IMR-90 (cell line): ENCODE measurements around the gene RIIAD1. TPM values are rescaled to one million over a fixed set of nuclear protein-coding genes. Genes with fewer than 3 reads are reported as not detected.

Source experiments
- ATAC-seq: fragments of 200-7000 bp; cut with Tn5 transposase; 2 replicates; pipeline ENCODE4 v1.9.1; 2020; ENCODE audit warnings: low read depth, mild to moderate bottlenecking, moderate library complexity
- BruUV-seq: library from RNA; stranded (reverse); fragments of 400-500 nt; replicated peaks from 2 replicates; lab custom pipeline; 2021; lab: Mats Ljungman, UMichigan
- CTCF ChIA-PET: fragments of 300-600 bp; formaldehyde crosslinking; extraction: SDS; loops from one replicate; lab custom pipeline; 2021; ENCODE audit warnings: antibody characterized with exemption; lab: Yijun Ruan, JAX
- POLR2A ChIA-PET: fragments of 300-600 bp; sonication (Branson Sonifier 250); formaldehyde crosslinking; loops from one replicate; lab custom pipeline; 2022; ENCODE audit warnings: antibody characterized with exemption; ENCODE audit not compliant: unreplicated experiment; lab: Charles Lee
- DNase-seq: peaks from one replicate; pipeline ENCODE4 v3.0.0; 2013
- H2AFZ ChIP-seq: replicated peaks from 2 replicates; pipeline ENCODE3; 2013; ENCODE audit warnings: low read length, mild to moderate bottlenecking; ENCODE audit not compliant: poor library complexity
- H2AK5ac ChIP-seq: 2 replicates; pipeline ENCODE4 v1.6.1; 2013; ENCODE audit warnings: low read depth, low read length, inconsistent platforms
- H2AK9ac ChIP-seq: replicated peaks from 2 replicates; pipeline ENCODE3; 2013; ENCODE audit warnings: mild to moderate bottlenecking, low read depth, low read length, moderate library complexity; ENCODE audit not compliant: poor library complexity
- H2BK120ac ChIP-seq: 2 replicates; pipeline ENCODE4 v1.6.1; 2013; ENCODE audit warnings: low read depth, low read length, inconsistent platforms
- H2BK15ac ChIP-seq: 3 replicates; pipeline ENCODE4 v1.6.1; 2013; ENCODE audit warnings: low read depth, low read length, inconsistent platforms
- H2BK20ac ChIP-seq: 2 replicates; pipeline ENCODE4 v1.6.1; 2013; ENCODE audit warnings: low read depth, mild to moderate bottlenecking, inconsistent platforms, low read length, moderate library complexity
- H2BK5ac ChIP-seq: 2 replicates; pipeline ENCODE4 v1.6.1; 2013; ENCODE audit warnings: mild to moderate bottlenecking, low read depth, low read length, inconsistent platforms; ENCODE audit not compliant: poor library complexity, severe bottlenecking
- H3K14ac ChIP-seq: replicated peaks from 2 replicates; pipeline ENCODE4 v1.6.1; 2013; ENCODE audit warnings: low read depth, low read length, inconsistent platforms
- H3K18ac ChIP-seq: 2 replicates; pipeline ENCODE4 v1.6.1; 2013; ENCODE audit warnings: low read depth, low read length, control low read depth
- H3K23ac ChIP-seq: 2 replicates; pipeline ENCODE4 v1.6.1; 2013; ENCODE audit warnings: low read depth, low read length, inconsistent platforms
- H3K27ac ChIP-seq: 2 replicates; pipeline ENCODE4 v1.5.1; 2013; ENCODE audit warnings: mild to moderate bottlenecking, control low read depth, low read length; ENCODE audit not compliant: insufficient read depth
- H3K27me3 ChIP-seq: 2 replicates; pipeline ENCODE4 v1.6.1; 2013; ENCODE audit warnings: low read length; ENCODE audit not compliant: control insufficient read depth, insufficient read depth
- H3K36me3 ChIP-seq: 2 replicates; pipeline ENCODE4 v1.6.1; 2013; ENCODE audit warnings: low read length, mixed read lengths; ENCODE audit not compliant: control insufficient read depth, insufficient read depth
- H3K4ac ChIP-seq: 2 replicates; pipeline ENCODE4 v1.6.1; 2013; ENCODE audit warnings: low read depth, low read length, inconsistent platforms
- H3K4me1 ChIP-seq: 2 replicates; pipeline ENCODE4 v1.6.1; 2013; ENCODE audit warnings: low read length, mixed read lengths; ENCODE audit not compliant: control insufficient read depth, insufficient read depth
- H3K4me2 ChIP-seq: 2 replicates; pipeline ENCODE4 v1.6.1; 2013; ENCODE audit warnings: low read depth, mild to moderate bottlenecking, control low read depth, low read length, moderate library complexity
- H3K4me3 ChIP-seq: 2 replicates; pipeline ENCODE4 v1.5.1; 2013; ENCODE audit warnings: low read depth, mild to moderate bottlenecking, control low read depth, low read length, moderate library complexity; ENCODE audit not compliant: insufficient read depth
- H3K56ac ChIP-seq: 2 replicates; pipeline ENCODE4 v1.6.1; 2013; ENCODE audit warnings: low read length, inconsistent platforms; ENCODE audit not compliant: insufficient read depth; ENCODE audit errors: extremely low read depth
- H3K79me1 ChIP-seq, 2 experiments: 2 replicates each; pipeline ENCODE4 v1.6.1; 2013; ENCODE audit warnings: low read length in 2 of 2, inconsistent platforms in 1 of 2, low read depth in 1 of 2
- H3K9ac ChIP-seq: 2 replicates; pipeline ENCODE4 v1.6.1; 2013; ENCODE audit warnings: low read depth, low read length, control low read depth
- H3K9me1 ChIP-seq: 2 replicates; pipeline ENCODE4 v1.6.1; 2013; ENCODE audit warnings: low read length, inconsistent platforms; ENCODE audit not compliant: insufficient read depth
- H3K9me3 ChIP-seq: 2 replicates; pipeline ENCODE4 v1.6.1; 2013; ENCODE audit warnings: low read length; ENCODE audit not compliant: control insufficient read depth, insufficient read depth
- H4K20me1 ChIP-seq: 2 replicates; pipeline ENCODE4 v1.6.1; 2013; ENCODE audit warnings: low read length, inconsistent platforms; ENCODE audit not compliant: insufficient read depth
- H4K5ac ChIP-seq: 2 replicates; pipeline ENCODE4 v1.6.1; 2013; ENCODE audit warnings: mild to moderate bottlenecking, low read depth, low read length, control low read depth
- H4K8ac ChIP-seq, 2 experiments: 2 replicates each; pipeline ENCODE4 v1.6.1; 2013; ENCODE audit warnings: low read depth in 2 of 2, low read length in 2 of 2, control low read depth in 1 of 2, inconsistent platforms in 1 of 2
- H4K91ac ChIP-seq: 2 replicates; pipeline ENCODE4 v1.6.1; 2013; ENCODE audit warnings: low read depth, low read length, inconsistent platforms; ENCODE audit not compliant: insufficient read depth
- BHLHE40 ChIP-seq: fragments of 150-350 bp; IDR thresholded peaks from 2 replicates; pipeline ENCODE4 v1.6.1; 2016; ENCODE audit warnings: mild to moderate bottlenecking, low read depth, low read length
- CEBPB ChIP-seq: IDR thresholded peaks from 2 replicates; pipeline ENCODE4 v1.6.1; 2012; ENCODE audit warnings: low read depth, low read length, improper control_type of control experiment
- CHD1 ChIP-seq: IDR thresholded peaks from 2 replicates; pipeline ENCODE4 v1.6.1; 2012; ENCODE audit warnings: low read depth, low read length, improper control_type of control experiment
- ELK1 ChIP-seq: fragments of 150-350 bp; IDR thresholded peaks from 2 replicates; pipeline ENCODE4 v1.6.1; 2016; ENCODE audit warnings: low read depth, mild to moderate bottlenecking, low read length, moderate library complexity, borderline replicate concordance
- MAZ ChIP-seq: IDR thresholded peaks from 2 replicates; pipeline ENCODE4 v1.6.1; 2012; ENCODE audit warnings: low read depth, mild to moderate bottlenecking, low read length, improper control_type of control experiment, moderate library complexity, borderline replicate concordance
- POLR2A ChIP-seq: IDR thresholded peaks from 2 replicates; pipeline ENCODE4 v1.6.1; 2012; ENCODE audit warnings: mild to moderate bottlenecking, low read depth, low read length
- RFX5 ChIP-seq: IDR thresholded peaks from 2 replicates; pipeline ENCODE4 v1.8.0; 2012; ENCODE audit warnings: low read depth, mild to moderate bottlenecking, low read length, moderate library complexity
- USF2 ChIP-seq: fragments of 150-350 bp; IDR thresholded peaks from 2 replicates; pipeline ENCODE4 v1.6.1; 2017; ENCODE audit warnings: mild to moderate bottlenecking, antibody characterized with exemption, low read length, low read depth
- WGBS, 2 experiments: methylation state at CpG; one replicate each; pipeline versions ENCODE4 v1.1.5 to v1.1.7; 2013; ENCODE audit warnings: missing lambda C conversion rate in 2 of 2; ENCODE audit not compliant: insufficient read length in 1 of 2; ENCODE audit errors: extremely low coverage in 2 of 2; 5-methylcytosine and 5-hydroxymethylcytosine counted together
- dilution Hi-C: fragments of 300-500 bp; cut with HindIII; formaldehyde crosslinking; loops from one replicate; pipeline ENCODE4 v1.14.3; 2018; ENCODE audit warnings: low sequenced_read_pairs; ENCODE audit not compliant: unreplicated experiment
- in situ Hi-C: fragments of 300-500 bp; cut with MboI; formaldehyde crosslinking; loops from 3 replicates; pipeline ENCODE4 v1.14.3; 2019; ENCODE audit warnings: low sequenced_read_pairs, inconsistent platforms, mixed read lengths
- intact Hi-C: fragments of 100-400 bp; cut with micrococcal nuclease; formaldehyde crosslinking; loops from 2 replicates; pipeline ENCODE4 v1.10.0; 2022
- polyA plus RNA-seq, 3 experiments: library from polyadenylated mRNA; depleted of rRNA; stranded (reverse); fragments of >200 nt; gene quantifications; 2 replicates each; pipeline ENCODE4 v1.2.3, GENCODE V29; 2012; ENCODE audit warnings: low replicate concordance in 1 of 3
- total RNA-seq: library from RNA; depleted of rRNA; stranded (reverse); fragments of >200 nt; gene quantifications from 2 replicates; pipeline ENCODE4 v1.2.3, GENCODE V29; 2012

RIIAD1 gene
- total and polyA plus RNA-seq, 2 of the 4 experiments (the other 2 are of a cell fraction): not detected

- Histone ChIP-seq H3K18ac (no peak overlapping the region), H4K8ac (no peak overlapping the region), H3K9ac (no peak overlapping the region), H2BK15ac (no peak overlapping the region), H3K36me3 (no peaks in the 10 kb centered on the region), H3K14ac (no peak overlapping the region), H4K91ac (no peak overlapping the region), H4K5ac (no peak overlapping the region), H2BK120ac (no peak overlapping the region), H3K79me1 (no peaks in the 10 kb centered on the region), H2AFZ (no peak overlapping the region), H3K27me3 (peaks cover 38% of the 10 kb centered on the region), H2AK5ac (no peak overlapping the region), H3K27ac (no peak overlapping the region), H3K4ac (no peak overlapping the region), H4K20me1 (no peaks in the 10 kb centered on the region), H3K4me2 (no peak overlapping the region), H2BK20ac (no peak overlapping the region), H3K56ac (no peak overlapping the region), H3K4me3 (no peak overlapping the region), H3K9me3 (peaks cover 8% of the 10 kb centered on the region), H3K4me1 (peaks cover 1% of the 10 kb centered on the region; the same call in 1 of the 2 replicates), H2AK9ac (no peak overlapping the region), H3K23ac (no peak overlapping the region), H3K9me1 (no peaks in the 10 kb centered on the region), H2BK5ac (no peak overlapping the region)
- dilution Hi-C loops (no loop called here), intact Hi-C loops (no loop called here), in situ Hi-C loops (loop anchor here (10.0 kb wide), 1 partner anchor 198 kb away; no protein-coding TSS in a partner anchor)
- ATAC-seq (no peak), DNase-seq (no peak)
- BruUV-seq: no TSS peak
- WGBS, 2 experiments: 14% methylated on average over 1 of the region's 3 CpGs; no CpG with 5 or more reads in 1 of the 2 experiments
- POLR2A ChIA-PET: no interaction called here
- CTCF ChIA-PET: interaction anchor here (0.6 kb wide), 1 partner anchor 311 kb away, joined by 8 read pairs; no protein-coding TSS in a partner anchor
- TF ChIP-seq CHD1: no peak
- TF ChIP-seq USF2: no peak
- no peak for TF ChIP-seq MAZ
- TF ChIP-seq RFX5: no peak
- no peak for TF ChIP-seq BHLHE40
- TF ChIP-seq ELK1: no peak
- no peak for TF ChIP-seq POLR2A
- no peak for TF ChIP-seq CEBPB
Measured at GRCh38 chr1:151733126-151733525, 11.8 kb downstream of the RIIAD1 start.
